HG03460 (cell line): Measurements from ENCODE around the gene LENG9.
"Not testable (repeated sequence)": the region's sequence is repeated elsewhere in the genome, so short reads cannot be mapped to it uniquely, and the experiment has no call there.

ENCODE experiments used
- ATAC-seq: cut with Tn5 transposase; IDR thresholded peaks from one replicate; pipeline ENCODE4 v1.9.1; 2021; ENCODE audit not compliant: unreplicated experiment

Gene LENG9

DNA sequence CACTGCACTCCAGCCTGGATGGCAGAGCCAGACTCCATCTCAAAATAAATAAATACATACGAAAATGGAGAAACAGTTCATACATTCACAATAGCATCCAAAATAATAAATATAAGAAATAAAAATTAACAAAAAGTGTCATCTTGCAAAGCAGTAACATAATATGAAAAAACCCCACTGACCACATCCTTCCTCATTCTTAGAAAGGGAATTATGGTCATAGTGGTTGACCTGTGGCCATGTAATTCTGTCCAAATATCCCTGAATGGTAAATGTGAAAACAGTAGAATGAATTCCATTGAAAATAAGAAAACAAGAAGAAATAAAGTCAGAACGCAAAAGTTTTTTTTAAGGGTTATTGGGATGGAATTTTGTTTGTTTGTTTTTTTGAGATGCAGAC is 16.5 kb upstream of the LENG9 start:
- ATAC-seq: no peak

GRCh38 chr19:54478677-54479266 is 15.2 kb upstream of the LENG9 start:
- no peak for ATAC-seq

GRCh38 chr19:54477650-54478049 is 14.1 kb upstream of the LENG9 start:
- no peak for ATAC-seq

DNA sequence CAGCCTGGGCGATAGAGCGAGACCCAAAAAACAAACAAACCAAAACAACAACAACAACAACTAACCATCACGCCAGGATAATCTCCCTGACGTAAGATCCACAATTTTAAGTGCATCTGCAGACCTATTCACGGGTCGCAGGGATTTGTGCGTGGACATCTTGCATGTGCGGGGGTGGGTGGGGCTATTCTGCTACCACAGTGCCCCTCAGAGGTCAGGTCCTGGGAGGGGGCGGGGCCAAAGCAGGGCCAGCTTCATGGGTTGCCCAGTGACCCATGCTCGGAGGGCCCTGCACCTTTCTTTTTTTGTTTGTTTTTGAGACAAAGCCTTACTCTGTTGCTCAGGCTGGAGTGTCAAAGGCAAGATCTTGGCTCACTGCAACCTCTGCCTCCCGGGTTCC is 12.1 kb upstream of the LENG9 start:
- ATAC-seq: no peak

DNA sequence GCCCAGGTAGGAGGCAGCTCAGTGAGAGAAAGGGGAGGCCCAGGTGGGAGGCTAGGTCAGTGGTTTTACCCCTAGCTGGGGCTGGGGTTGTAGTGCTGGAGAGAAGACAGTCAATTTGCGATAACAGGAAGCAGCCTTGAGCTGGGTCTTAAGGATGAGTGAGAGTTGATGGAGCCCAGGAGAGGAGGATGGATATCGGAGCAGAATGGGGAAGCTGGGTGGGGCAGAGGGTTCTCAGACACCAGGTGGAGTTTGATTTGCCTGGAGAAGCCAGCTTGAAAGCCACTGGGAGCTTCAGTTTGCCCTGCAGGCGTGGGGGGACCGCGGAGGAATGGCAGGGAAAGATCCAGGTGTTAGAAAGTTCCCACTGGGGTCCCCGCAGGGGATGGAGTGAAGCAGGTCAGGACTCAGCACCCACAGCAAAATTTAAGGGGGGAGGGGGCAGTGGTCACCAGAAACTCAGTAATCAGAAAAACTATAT is 10.4 kb upstream of the LENG9 start:
- no peak for ATAC-seq

DNA sequence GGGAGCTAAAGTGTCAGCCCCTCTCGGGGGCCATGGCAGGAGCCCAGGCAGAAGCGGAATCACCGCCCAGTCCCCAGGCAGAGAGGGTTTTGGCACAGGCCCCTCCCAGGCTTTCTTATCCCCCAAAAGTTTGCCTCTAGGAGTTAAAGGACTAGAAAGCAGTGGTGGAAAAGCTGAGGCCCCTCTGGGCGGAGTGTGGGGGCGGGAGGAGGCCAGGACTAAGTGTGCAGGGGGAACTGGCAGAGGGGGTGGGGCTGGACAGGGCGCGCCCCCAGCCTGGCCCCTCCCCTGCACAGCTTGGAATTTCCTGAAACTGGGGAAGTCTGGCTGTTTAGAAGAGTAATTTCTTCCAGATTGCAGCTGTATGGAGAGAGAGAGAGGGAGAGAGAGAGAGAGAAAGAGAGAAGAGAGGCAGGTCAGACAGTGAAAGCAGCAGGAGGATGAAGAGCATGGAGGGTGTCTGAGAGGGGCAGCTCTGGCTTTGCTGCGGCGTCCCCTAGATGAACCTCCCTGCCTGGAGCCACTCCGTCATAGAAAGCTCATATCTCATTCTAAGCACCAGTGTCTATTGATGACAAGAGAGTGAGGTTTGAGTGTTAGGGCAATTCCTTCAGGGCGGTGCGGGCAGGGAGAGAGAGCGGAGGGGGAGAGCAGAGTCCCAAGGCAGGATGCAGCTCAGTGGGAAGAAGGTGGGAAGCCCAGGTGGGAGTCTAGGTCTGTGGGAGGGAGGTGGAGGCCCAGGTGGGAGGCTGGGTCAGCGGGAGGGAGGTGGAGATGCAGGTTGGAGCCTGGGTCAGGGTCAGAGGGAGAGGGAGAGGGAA is 9.7 kb upstream of the LENG9 start, which contains the start of gene CDC42EP5:
TSS of gene CDC42EP5 (minus strand) at position 226 of the 821 bp plus-strand sequence. CDS start 7,749 bp downstream, outside the sequence.
- no peak for ATAC-seq

DNA sequence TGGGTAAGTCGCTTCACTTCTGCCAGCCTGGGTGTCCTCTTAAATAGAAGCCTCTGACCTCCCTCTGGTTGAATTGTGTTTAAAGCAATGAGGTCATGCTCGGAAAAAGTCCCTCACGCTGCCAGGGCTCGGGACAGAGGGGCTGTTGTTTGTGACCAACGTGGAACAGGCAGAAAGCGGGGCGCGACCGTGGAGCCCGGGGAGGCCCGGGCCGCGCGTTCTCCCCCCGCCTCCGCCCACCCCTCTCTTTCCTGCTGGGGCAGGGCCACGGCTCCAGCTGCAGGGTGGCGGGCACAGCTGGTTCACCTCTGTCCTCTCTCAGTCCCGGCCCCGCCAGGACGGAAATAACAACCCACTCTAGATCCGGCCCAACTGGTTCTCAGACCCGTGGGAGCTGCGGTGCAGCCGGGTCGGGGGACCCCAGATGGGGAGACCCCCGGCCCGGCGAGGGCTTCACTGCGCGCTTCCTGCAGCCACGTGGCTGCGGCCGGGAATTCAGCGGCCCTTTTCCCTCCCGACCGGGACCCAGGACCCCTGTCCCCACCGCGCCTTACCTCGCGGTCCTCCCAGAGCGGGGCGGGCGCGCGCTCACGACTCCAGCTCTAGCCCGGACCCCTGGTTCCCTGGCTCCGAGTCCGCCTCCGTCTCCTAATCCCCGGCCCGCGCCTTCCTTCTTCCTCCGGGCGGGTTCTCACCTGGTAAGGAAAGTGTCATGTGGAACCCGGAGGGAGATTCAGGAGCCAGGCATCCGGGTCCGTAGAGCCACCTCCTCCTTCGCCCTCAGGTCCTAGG is 7.6 kb upstream of the LENG9 start:
- no peak for ATAC-seq

GRCh38 chr19:54470276-54470887 is 6.8 kb upstream of the LENG9 start:
- ATAC-seq: no peak

DNA sequence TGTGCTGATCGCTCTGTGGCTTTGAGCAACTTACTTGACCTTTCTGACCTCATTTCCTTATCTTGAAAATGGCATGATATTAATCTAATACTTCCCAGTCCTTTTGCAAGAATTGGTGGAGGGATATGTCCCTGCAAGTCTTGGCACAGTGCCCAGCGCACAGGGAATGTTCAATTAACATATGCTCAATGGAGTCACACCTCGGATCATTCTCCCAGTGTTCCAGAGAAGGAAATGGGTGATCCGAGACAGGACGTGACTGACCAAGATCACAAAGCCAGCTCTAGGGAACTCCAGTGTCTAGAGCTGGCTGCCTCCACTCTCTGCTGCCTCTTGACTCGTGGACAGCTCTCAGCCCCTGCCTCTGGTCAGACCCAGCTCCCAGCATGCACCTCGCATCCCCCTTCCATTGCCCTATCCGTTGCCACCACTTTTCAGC is 5.9 kb upstream of the LENG9 start:
- ATAC-seq: no peak

GRCh38 chr19:54466110-54466480 is 2.5 kb upstream of the LENG9 start:
- ATAC-seq: not testable (repeated sequence)

DNA sequence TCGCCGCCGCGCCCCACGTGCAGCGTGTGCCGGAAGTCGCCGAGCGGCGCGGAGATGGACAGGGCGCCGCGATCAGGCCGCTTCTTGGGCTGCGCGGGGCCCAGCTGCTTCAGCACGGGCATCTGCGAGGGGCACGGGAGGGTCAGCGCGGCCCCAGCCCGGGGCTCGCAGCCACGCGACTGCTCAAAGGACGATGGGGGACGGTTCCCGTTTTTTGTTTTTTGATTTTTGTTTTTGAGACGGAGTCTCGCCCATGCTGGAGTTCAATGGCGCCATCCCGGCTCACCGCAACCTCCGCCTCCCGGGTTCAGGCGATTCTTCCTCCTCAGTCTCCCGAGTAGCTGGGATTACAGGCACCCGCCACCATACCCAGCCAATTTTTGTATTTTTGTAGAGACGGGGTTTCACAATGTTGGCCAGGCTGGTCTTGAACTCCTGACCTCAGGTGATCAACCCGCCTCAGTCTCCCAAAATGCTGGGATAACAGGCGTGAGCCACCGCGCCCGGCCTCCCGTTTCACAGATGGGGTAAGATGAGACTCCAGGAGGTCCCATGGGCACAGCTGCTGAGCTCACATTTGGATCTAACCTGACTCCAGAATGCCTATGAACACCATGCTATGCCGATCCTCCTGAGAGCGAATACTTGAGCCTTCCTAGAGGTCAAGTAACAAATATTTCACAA is 2.0 kb upstream of the LENG9 start:
- no peak for ATAC-seq

- peak; percentile 38 for ATAC-seq
Measured at GRCh38 chr19:54464630-54465425, 1.2 kb upstream of the LENG9 start.

DNA sequence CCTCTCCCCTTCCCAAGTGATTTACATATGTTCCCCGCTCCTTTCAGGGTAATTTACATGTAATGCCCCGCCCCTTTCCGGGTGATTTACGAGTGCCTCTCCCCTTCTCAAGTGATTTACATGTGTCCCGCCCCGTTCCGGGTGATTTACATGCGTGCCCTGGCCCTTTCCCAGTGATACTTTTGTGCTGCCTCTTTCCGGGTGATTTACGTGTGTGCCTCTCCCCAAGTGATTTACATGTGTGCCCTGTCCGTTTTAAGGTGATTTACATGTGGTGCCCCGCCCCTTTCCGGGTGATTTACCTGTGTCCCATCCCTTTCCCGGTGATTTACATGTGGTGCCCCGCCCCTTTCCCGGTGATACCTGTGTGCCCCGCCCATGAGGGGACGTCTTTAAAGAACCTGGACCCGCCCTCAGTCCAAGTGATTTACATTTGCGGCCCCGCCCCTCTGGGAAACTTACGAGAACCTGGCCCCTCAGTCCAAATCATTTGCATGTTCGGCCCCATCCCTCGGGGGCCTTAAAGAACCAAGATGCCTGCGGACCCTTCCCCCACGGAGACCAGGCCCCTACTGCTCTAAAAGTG is 559 bp upstream of the LENG9 start:
- ATAC-seq: peak; percentile 46

GRCh38 chr19:54462655-54463530 is 685 bp downstream of the LENG9 start:
- ATAC-seq: no peak

- ATAC-seq: no peak
Measured at GRCh38 chr19:54462047-54462654, 1.4 kb downstream of the LENG9 start.

DNA sequence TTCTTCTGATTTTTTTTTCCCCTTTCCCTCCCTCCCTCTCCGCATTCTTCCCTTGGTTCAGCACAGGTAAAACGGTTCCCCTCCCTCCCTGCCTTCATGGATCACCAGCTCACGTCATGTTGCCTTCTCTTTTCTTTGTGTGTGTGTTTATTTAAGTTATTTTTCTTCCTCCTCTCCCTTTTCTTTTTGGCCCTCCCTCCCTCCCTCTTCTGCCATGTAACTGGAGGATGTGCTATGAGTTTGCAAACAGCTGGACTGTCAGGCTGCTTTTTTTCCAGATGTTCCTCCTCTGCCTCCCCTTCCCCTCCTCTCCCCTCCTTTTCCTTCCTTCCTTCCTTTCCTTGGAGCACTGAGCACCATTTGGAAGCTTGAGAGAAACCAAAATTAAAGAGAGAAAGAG is 2.0 kb downstream of the LENG9 start:
- no peak for ATAC-seq

- no peak for ATAC-seq
Measured at GRCh38 chr19:54461210-54461609, 2.4 kb downstream of the LENG9 start.
